Choroid plexus epithelial cell (primary cell): ENCODE measurements around the gene CTNNB1.
A peak's percentile ranks its signal among the peaks of the same experiment; 100 is the strongest.
"Not testable (repeated sequence)": the region's sequence is repeated elsewhere in the genome, so short reads cannot be mapped to it uniquely, and the experiment has no call there.

Source experiments
- DNase-seq: peaks from one replicate; pipeline ENCODE4 v3.0.0-alpha.2; 2010; ENCODE audit warnings: low read depth
- H3K4me3 ChIP-seq: 2 replicates; pipeline ENCODE4 v1.5.1; 2011; ENCODE audit warnings: low read depth, mild to moderate bottlenecking, control low read depth, low read length, moderate library complexity
- TF ChIP-seq, protein P1 (sequence below): conservative IDR thresholded peaks from 2 replicates; pipeline ENCODE4 v1.5.1; 2011; ENCODE audit warnings: low read depth, mild to moderate bottlenecking, control low read depth, inconsistent platforms, low read length, moderate library complexity

The CTNNB1 gene

GRCh38 chr3:41284934-41285333, 85.6 kb downstream of the CTNNB1 start:
- DNase-seq, H3K4me3 ChIP-seq: not testable (repeated sequence)
- TF ChIP-seq, protein P1, sequence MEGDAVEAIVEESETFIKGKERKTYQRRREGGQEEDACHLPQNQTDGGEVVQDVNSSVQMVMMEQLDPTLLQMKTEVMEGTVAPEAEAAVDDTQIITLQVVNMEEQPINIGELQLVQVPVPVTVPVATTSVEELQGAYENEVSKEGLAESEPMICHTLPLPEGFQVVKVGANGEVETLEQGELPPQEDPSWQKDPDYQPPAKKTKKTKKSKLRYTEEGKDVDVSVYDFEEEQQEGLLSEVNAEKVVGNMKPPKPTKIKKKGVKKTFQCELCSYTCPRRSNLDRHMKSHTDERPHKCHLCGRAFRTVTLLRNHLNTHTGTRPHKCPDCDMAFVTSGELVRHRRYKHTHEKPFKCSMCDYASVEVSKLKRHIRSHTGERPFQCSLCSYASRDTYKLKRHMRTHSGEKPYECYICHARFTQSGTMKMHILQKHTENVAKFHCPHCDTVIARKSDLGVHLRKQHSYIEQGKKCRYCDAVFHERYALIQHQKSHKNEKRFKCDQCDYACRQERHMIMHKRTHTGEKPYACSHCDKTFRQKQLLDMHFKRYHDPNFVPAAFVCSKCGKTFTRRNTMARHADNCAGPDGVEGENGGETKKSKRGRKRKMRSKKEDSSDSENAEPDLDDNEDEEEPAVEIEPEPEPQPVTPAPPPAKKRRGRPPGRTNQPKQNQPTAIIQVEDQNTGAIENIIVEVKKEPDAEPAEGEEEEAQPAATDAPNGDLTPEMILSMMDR: peak; percentile 5

DNA sequence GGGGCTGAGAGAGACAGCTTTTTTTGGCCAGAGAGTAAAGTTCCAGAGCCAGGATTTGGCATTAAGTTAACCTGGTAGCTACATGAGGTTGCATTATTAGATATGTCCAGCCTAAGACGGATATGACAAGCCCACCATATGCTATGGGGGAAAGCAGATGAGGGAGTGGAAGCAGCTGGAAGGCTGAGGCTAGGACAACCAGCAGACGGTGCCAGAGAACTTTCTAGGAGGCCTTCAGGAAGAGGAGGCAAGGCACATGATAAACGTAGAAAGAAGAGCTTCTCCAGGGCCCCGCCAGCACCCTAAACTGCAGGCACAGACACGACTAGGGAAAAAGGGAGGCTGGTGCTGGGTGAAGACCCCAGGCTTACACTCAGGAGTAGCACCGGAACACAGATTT, 87.0 kb downstream of the CTNNB1 start:
- TF ChIP-seq, protein P1: no peak
- DNase-seq: no peak
- H3K4me3 ChIP-seq: no peak overlapping the region

DNA sequence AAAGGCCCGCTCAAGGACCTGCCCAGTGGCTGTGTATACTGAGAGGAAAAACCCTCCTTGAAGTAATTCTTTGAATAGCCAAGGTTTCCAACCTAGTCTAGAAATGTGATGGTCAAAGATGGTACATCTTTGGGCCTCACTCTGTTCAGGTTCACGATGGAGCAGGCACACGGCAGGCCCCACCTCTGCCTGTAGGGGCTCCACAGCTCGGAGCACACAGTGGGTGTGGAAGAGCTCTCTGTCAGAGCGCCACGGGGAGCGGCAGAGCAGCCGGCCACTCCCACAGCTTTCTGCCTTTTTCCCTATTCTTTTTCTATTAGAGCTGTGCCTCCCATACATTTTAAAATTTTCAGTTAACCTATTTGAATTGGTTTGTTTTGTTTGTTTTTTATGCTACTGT, 89.5 kb downstream of the CTNNB1 start:
- TF ChIP-seq, protein P1: no peak
- DNase-seq: no peak
- no peak overlapping the region for H3K4me3 ChIP-seq
